ENCODE results near the gene UBASH3A. TPM values are rescaled to one million over a fixed set of nuclear protein-coding genes. Genes with fewer than 3 reads are reported as not detected.
"Not testable (repeated sequence)": the region's sequence is repeated elsewhere in the genome, so short reads cannot be mapped to it uniquely, and the experiment has no call there.

UBASH3A gene
- total RNA-seq, 2 experiments from 2014 or later = 77.4 to 83.7 TPM

DNA sequence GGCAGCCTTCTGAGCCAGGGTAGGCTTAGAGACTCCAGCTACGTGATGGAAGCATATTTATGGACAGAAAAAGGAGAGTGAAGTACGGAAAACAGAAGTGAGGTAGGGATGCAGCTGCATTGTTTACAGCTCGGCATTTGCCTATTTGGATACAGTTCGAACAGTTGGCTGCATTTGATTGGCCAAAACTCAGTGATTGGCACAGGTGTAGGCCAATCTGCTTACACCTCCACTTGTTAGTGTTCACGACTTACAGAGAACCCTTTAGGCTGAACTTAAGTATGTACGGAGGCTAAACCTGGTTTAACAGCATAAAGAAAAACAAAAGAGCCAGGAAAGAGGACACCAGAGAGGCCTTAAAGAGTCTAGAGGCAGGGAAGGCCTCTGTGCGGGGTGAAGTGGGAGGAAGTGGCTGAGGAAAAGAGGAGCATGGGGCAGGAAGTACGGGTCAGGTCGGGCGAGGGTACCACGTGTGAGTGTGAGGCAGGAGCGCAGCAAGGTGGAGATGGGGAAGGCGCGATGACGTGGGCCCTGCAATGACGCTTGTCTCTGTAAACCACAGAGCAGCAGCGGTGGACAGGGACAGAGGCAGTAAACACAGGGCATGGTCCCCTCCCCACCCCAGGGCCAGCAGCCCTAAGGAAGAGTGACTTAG is 60.3 kb downstream of the UBASH3A start:
- Mint-ChIP-seq H3K27me3 (peaks cover 8% of the 10 kb centered on the region), H3K27ac (peak overlapping the region; percentile 86), H3K36me3 (ENCODE audit: low read depth) (peaks cover 8% of the 10 kb centered on the region), H3K9me3 (peaks cover 4% of the 10 kb centered on the region), H3K4me3 (peak overlapping the region; percentile 5), H3K4me1 (peaks cover 69% of the 10 kb centered on the region)
- CTCF ChIA-PET = interaction anchor here (0.6 to 1.6 kb wide), 4 partner anchors 64 to 1360 kb away, joined by 3 to 6 read pairs (median 4); no protein-coding TSS in a partner anchor
- peak; percentile 57 for DNase-seq
- POLR2A ChIA-PET = no interaction called here

DNA sequence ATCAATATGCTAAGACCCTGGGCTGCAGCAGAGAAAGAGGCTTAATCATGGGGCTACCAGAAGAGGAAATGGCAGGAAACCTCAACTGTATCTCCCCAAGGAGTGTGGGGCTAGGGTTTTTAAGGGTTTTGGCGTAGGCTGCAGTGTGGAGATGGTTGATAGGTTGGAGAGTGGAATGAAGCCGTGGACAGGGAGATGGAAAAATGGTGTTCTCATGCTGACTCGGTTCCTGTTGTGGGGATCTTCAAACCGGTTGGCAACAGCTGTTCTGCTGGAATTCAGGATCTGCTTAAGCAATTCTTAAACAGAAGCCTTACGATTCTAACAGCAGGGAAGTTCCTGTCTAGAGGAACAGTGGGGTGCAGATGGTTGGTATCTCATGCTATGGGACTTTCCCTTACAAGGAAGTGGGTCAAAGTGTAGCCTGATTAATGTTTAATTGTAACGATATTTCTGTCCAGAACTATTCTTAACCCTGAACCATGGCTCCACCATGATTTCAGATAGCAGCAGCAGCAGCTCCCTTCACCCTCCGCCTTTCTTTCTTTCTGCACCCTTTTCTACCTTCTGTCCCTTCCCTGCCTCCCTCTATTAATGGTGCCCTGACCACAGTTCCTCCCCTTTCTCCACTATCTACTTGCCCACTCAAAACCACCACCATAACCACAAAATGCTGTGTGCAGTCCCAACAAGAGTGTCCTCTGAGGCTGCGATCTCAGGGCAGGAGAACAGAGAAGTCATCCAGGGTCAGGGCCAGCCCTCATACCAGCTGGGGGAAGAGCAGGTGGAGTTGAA is 61.5 kb downstream of the UBASH3A start:
- POLR2A ChIA-PET = no interaction called here
- CTCF ChIA-PET = no interaction called here
- peaks cover 8% of the 10 kb centered on the region for H3K27me3 Mint-ChIP-seq
- no peak for DNase-seq
- H3K9me3 Mint-ChIP-seq = peaks cover 4% of the 10 kb centered on the region
- H3K36me3 Mint-ChIP-seq (ENCODE audit: low read depth) = peaks cover 8% of the 10 kb centered on the region
- no peak overlapping the region for H3K27ac Mint-ChIP-seq
- peaks cover 66% of the 10 kb centered on the region for H3K4me1 Mint-ChIP-seq
- H3K4me3 Mint-ChIP-seq = no peak overlapping the region

DNA sequence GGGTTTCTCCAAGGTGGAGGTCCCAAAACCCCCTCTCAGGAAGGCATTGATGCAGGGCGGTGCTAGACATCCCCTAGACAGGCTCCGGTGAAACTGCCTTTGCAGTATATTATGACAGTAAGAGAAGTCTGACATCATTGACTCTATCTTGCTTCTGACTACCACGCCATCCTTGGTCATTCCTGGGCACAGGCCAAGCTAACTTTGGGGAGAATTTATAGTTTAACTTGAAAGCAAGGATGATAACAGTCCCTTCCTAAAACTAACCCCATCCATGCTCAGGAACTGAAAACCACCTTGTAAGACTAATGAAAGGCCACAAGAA is 62.1 kb downstream of the UBASH3A start:
- POLR2A ChIA-PET = no interaction called here
- peaks cover 8% of the 10 kb centered on the region for H3K36me3 Mint-ChIP-seq (ENCODE audit: low read depth)
- H3K27ac Mint-ChIP-seq = no peak overlapping the region
- peaks cover 4% of the 10 kb centered on the region for H3K9me3 Mint-ChIP-seq
- CTCF ChIA-PET = no interaction called here
- DNase-seq = no peak
- H3K4me1 Mint-ChIP-seq = peaks cover 60% of the 10 kb centered on the region
- no peak overlapping the region for H3K4me3 Mint-ChIP-seq
- peaks cover 8% of the 10 kb centered on the region for H3K27me3 Mint-ChIP-seq

DNA sequence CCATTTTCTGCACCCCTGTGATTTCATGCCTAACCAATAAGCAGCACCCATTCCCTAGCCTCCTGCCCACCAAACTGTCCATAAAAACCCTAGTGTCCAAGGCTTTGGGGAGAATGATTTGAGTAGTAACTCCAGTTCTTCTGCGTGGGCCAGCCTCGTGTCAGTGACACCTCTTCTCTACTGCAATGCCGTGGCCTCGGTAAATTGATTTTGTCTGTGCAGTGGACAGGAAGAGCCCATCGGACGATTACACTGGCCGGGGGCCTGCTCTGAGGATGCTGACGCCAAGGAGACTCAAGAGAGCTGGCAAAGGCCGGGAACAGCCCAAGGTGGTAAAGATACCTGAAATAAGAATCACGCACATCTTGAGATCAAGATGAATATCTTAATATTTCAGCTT is 63.0 kb downstream of the UBASH3A start:
- Mint-ChIP-seq H3K27me3 (peaks cover 8% of the 10 kb centered on the region), H3K4me3 (no peak overlapping the region), H3K36me3 (ENCODE audit: low read depth) (peaks cover 8% of the 10 kb centered on the region), H3K27ac (no peak overlapping the region), H3K4me1 (peaks cover 51% of the 10 kb centered on the region), H3K9me3 (peaks cover 4% of the 10 kb centered on the region)
- DNase-seq = no peak
- ChIA-PET CTCF (interaction anchor here (0.9 to 2.5 kb wide), 3 partner anchors 10 to 61 kb away, joined by 3 to 18 read pairs (median 4); no protein-coding TSS in a partner anchor), POLR2A (no interaction called here)

DNA sequence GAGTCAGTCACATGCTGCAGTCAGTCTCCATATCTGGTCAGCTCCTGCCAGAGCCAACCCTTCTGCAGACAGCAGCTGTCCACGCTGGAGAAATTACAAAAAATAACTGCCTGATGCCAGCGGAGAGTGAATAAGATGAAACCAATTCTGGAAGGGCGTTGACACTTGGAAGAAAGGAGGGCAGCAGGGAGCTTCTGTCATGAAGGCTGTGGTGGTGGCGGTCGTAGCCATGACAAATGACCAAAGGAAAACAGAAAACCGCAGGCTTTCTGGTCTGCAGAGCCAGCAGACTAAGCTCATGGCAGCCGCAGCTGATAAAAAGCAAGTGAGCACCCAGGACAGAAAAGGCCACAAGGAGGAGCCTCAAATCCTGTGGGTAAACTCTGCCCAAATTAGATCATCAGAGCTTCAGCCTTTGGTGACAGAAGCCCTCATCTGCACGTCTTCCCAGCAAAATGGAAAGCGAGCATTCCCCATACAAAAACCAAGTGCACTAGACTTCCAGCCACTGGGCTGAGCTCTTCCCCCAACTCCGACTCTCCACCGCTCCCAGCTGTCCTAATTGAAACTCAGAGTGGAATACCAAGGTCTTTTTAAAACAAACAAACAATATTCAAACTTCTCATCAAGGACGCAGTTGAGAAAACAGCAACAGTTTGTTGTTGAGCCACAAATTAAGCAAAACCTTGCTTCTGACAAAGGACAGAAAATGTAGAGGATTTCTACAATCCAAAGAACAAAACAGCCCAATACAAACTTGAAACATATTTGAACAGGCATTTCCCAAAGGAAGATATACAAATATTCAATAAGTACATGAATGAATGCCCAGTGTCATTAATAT is 63.7 kb downstream of the UBASH3A start:
- H3K4me3 Mint-ChIP-seq = no peak overlapping the region
- DNase-seq = peak; percentile 45
- peaks cover 8% of the 10 kb centered on the region for H3K36me3 Mint-ChIP-seq (ENCODE audit: low read depth)

DNA sequence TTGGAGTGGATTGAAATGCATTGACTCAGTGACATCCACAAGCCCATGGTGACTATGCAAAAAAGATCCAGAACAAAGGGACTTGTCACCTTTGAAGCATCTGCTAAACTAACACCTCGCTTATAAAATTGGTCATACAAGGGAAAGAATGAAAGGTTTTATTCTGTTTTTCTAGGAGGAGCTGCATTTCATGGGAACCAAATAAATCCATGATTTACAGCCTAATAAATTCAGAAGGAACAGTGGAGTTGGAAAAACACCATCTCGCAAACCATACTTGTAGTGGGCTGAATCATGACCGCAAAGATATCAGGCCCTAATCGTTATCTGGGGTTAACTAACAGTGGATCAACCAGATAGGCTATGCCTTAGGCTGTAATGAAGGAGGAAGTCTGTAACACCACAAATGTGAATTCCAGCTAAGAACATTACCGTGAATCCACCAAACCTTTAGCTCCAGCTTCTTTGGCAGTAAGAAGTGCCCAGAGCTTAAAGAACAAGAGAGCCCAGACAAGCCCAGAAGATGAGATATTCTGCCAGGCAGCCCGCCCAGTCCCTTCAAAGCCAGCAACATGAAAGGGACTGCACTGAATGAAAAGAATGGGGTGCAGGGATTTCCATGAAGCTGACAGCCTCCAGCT is 64.9 kb downstream of the UBASH3A start:
- ChIA-PET CTCF (interaction anchor here (1.1 to 2.5 kb wide), 2 partner anchors 12 to 131 kb away, joined by 3 to 18 read pairs; no protein-coding TSS in a partner anchor), POLR2A (no interaction called here)
- Mint-ChIP-seq H3K4me1 (peaks cover 34% of the 10 kb centered on the region), H3K9me3 (no peaks in the 10 kb centered on the region), H3K27me3 (peaks cover 8% of the 10 kb centered on the region), H3K36me3 (ENCODE audit: low read depth) (peaks cover 4% of the 10 kb centered on the region), H3K27ac (no peak overlapping the region), H3K4me3 (no peak overlapping the region)
- no peak for DNase-seq

More for the DNA sequence above, 63.7 kb downstream of the UBASH3A start:
- peaks cover 8% of the 10 kb centered on the region for H3K27me3 Mint-ChIP-seq
- H3K4me1 Mint-ChIP-seq = peaks cover 44% of the 10 kb centered on the region
- CTCF ChIA-PET = interaction anchor here (0.9 to 2.5 kb wide), 4 partner anchors 11 to 130 kb away, joined by 3 to 18 read pairs (median 4); no protein-coding TSS in a partner anchor
- H3K27ac Mint-ChIP-seq = no peak overlapping the region
- POLR2A ChIA-PET = no interaction called here
- peaks cover 4% of the 10 kb centered on the region for H3K9me3 Mint-ChIP-seq

DNA sequence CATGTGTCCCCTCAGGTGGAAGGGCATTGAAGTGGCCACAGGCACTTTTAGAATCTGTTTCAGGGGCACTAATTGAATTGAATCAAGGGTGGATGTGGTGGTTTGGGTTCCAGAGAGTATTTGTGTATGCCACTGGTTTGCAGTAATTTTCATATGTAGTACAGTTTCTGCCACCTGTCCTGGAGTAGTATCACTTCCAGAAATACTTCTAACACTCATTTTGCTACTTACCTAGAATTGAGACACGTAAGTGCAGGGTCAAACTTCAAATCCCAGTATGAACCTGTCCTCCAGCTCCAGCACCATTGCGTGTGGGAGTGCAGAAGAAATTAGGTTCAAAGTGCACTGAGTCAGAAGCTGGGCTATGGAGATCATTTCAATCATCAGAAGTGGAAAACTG is 65.6 kb downstream of the UBASH3A start:
- no peaks in the 10 kb centered on the region for H3K9me3 Mint-ChIP-seq
- DNase-seq = no peak
- POLR2A ChIA-PET = no interaction called here
- CTCF ChIA-PET = interaction anchor here (0.7 kb wide), 1 partner anchor 272 kb away, joined by 3 read pairs; no protein-coding TSS in a partner anchor
- H3K27ac Mint-ChIP-seq = no peak overlapping the region
- peaks cover 10% of the 10 kb centered on the region for H3K27me3 Mint-ChIP-seq
- no peak overlapping the region for H3K4me3 Mint-ChIP-seq
- H3K36me3 Mint-ChIP-seq (ENCODE audit: low read depth) = peaks cover under 1% of the 10 kb centered on the region
- H3K4me1 Mint-ChIP-seq = peaks cover 28% of the 10 kb centered on the region

DNA sequence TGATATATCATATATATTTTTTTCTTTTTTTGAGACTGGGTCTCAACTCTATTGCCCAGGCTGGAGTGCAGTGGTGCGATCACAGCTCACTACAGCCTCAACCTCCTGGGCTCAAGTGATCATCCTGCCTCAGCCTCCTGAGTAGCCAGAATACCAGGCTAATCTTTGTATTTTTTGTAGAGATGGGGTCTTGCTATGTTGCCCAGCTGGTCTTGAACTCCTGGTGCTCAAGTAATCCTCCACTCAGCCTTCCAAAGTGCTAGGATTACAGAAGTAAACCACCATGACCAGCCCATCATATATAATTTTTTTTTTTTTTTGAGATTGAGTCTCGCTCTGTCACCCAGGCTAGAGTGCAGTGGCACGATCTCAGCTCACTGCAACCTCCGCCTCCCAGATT is 66.0 kb downstream of the UBASH3A start:
- peaks cover 11% of the 10 kb centered on the region for H3K27me3 Mint-ChIP-seq
- CTCF ChIA-PET = interaction anchor here (0.7 kb wide), 1 partner anchor 272 kb away, joined by 3 read pairs; no protein-coding TSS in a partner anchor
- H3K4me3 Mint-ChIP-seq; H3K36me3 Mint-ChIP-seq (ENCODE audit: low read depth); H3K9me3 Mint-ChIP-seq; DNase-seq; POLR2A ChIA-PET; H3K27ac Mint-ChIP-seq: not testable (repeated sequence)
- H3K4me1 Mint-ChIP-seq = peaks cover 25% of the 10 kb centered on the region

DNA sequence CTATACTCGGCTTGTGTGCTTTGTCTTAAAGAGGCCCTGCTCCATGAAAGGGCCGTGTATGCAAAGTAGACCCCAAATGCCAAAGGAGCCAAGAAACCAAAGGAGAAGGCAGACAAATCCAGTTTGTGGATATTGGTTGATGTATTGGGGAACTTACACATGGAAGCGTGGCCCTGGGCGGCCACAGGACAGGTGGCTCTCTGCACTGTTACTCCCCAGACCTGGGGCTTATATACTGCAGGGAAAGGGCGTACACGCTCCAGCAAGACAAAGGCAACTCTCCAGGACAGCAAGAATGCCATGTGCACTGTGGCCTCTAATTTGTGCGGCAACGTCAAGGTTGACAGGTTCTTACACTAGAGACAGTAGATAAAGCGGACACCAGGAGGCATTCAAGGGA is 67.5 kb downstream of the UBASH3A start:
- DNase-seq = no peak

DNA sequence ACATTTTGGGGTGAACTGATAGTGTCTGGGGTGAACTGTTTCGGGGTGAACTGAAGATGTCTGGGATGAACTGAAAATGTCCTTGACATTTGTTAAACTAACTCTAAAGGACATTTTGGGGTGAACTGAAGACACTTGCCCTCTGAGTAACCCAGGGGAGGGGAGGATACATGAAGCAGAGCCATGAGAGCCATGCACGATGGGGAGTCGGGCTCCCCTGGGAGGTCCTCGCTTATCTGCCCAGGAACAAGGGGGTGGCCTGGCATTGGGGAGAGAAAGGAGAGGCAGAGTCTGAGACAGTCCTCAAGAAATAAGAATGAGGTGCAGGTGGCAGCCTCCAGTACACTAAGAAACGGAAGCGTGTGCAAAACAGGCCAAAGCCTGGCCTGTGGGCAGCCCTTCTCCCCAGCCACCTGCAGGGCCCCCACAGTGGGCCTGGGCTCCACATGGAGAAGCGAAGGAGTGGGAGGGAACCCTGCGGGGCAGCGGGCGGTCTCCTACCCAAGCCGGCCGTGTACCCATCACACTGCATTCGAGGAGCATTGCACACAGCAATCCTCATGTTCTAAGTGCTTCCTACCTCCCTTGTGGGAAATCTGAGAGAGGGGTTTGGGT is 68.1 kb downstream of the UBASH3A start:
- H3K27ac Mint-ChIP-seq = no peak overlapping the region
- H3K27me3 Mint-ChIP-seq = peaks cover 11% of the 10 kb centered on the region
- no peaks in the 10 kb centered on the region for H3K9me3 Mint-ChIP-seq
- H3K4me1 Mint-ChIP-seq = peaks cover 11% of the 10 kb centered on the region
- H3K36me3 Mint-ChIP-seq (ENCODE audit: low read depth) = no peaks in the 10 kb centered on the region
- no peak overlapping the region for H3K4me3 Mint-ChIP-seq
- POLR2A ChIA-PET = no interaction called here
- CTCF ChIA-PET = no interaction called here
- DNase-seq = no peak

More for the DNA sequence above, 67.5 kb downstream of the UBASH3A start:
- no peaks in the 10 kb centered on the region for H3K36me3 Mint-ChIP-seq (ENCODE audit: low read depth)
- POLR2A ChIA-PET = no interaction called here
- CTCF ChIA-PET = interaction anchor here (1.0 kb wide), 1 partner anchor 132 kb away, joined by 3 read pairs; no protein-coding TSS in a partner anchor
- no peak overlapping the region for H3K4me3 Mint-ChIP-seq
- H3K4me1 Mint-ChIP-seq = peaks cover 14% of the 10 kb centered on the region
- peaks cover 11% of the 10 kb centered on the region for H3K27me3 Mint-ChIP-seq
- no peaks in the 10 kb centered on the region for H3K9me3 Mint-ChIP-seq
- H3K27ac Mint-ChIP-seq = no peak overlapping the region

DNA sequence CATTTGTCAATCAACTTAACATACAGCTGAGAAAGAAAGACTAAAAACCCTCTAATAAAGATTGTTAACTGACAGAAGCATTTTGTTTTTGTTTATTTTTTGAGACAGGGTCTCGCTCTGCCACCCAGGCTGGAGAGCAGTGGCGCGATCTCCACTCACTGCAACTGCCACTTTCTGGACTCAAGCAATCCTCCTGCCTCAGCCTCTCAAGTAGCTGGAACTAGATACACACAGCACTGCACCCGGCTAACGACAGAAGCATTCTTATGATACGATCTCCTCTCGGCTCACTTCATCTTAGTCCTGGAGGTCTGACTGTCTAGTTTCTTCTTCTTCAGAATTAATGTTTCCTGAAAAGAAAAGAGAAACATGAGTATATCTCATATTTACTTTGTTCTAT is 68.8 kb downstream of the UBASH3A start:
- Mint-ChIP-seq H3K27me3 (peaks cover 9% of the 10 kb centered on the region), H3K4me3 (no peak overlapping the region), H3K36me3 (ENCODE audit: low read depth) (no peaks in the 10 kb centered on the region), H3K27ac (no peak overlapping the region), H3K4me1 (peaks cover 4% of the 10 kb centered on the region), H3K9me3 (no peaks in the 10 kb centered on the region)
- ChIA-PET CTCF (no interaction called here), POLR2A (no interaction called here)
- DNase-seq = no peak

DNA sequence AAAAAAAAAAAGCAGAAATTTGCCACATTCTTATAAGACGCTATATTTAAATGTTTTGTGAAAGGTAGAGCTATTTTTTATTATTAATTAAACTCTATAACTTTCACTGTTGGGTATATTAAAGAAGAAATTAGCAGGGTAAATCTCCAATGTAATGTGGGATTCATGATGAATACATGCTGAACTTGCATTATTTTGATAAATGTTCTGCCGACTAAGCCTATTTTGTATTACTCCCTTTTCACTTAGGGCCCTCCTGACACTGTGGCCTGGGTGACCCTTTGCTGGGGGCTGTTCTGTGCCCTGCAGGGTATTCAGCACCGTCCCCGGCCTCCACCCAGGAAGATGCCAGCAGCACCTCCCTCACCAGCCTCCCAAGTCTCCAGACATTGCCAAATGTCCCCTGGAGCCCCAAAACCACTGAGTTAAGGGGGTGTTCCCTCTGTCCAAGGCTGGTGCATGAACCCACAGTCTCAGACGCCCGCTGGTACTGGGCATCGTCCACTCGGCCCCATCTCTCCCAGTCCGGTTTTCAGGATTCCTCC is 69.9 kb downstream of the UBASH3A start:
- H3K4me1 Mint-ChIP-seq = peaks cover 2% of the 10 kb centered on the region
- CTCF ChIA-PET = interaction anchor here (0.6 kb wide), 1 partner anchor 42 kb away, joined by 4 read pairs; no protein-coding TSS in a partner anchor
- no peak for DNase-seq
- POLR2A ChIA-PET = no interaction called here
- H3K4me3 Mint-ChIP-seq = no peak overlapping the region
- H3K27ac Mint-ChIP-seq = no peak overlapping the region
- H3K36me3 Mint-ChIP-seq (ENCODE audit: low read depth) = no peaks in the 10 kb centered on the region
- H3K9me3 Mint-ChIP-seq = no peaks in the 10 kb centered on the region
- H3K27me3 Mint-ChIP-seq = peaks cover 6% of the 10 kb centered on the region
